Prostate gland (tissue), 2 donors: ENCODE measurements around the gene REV3L. TPM values are rescaled to one million over a fixed set of nuclear protein-coding genes. Genes with fewer than 3 reads are reported as not detected.

ENCODE experiments used
- DNase-seq: peaks from one replicate; pipeline ENCODE4 v3.0.0-alpha.2; 2019; ENCODE audit warnings: low spot score
- H3K27ac ChIP-seq, 2 donors: fragments of 200-600 bp; sonication (generic); 2 replicates each; pipeline ENCODE4 v1.5.1; 2017 to 2019
- H3K27me3 ChIP-seq: fragments of 200-600 bp; sonication (generic); replicated peaks from 2 replicates; pipeline ENCODE4 v1.5.1; 2019; ENCODE audit not compliant: insufficient read depth
- H3K36me3 ChIP-seq, 2 donors: fragments of 200-600 bp; sonication (generic); 1 replicate in 1 of 2; 2 replicates in 1 of 2; pipeline versions ENCODE4 v1.5.1 to v1.8.1; 2017 to 2019
- H3K4me1 ChIP-seq: fragments of 200-600 bp; sonication (generic); replicated peaks from 2 replicates; pipeline ENCODE4 v1.5.1; 2019
- H3K4me3 ChIP-seq, 2 donors: fragments of 200-600 bp; sonication (generic); 2 replicates each; pipeline ENCODE4 v1.5.1; 2017 to 2019
- H3K9me3 ChIP-seq: fragments of 200-600 bp; sonication (generic); 2 replicates; pipeline ENCODE4 v1.5.1; 2017
- POLR2A ChIP-seq: fragments of 450-650 bp; IDR thresholded peaks from one replicate; pipeline ENCODE4 v1.6.1; 2016; ENCODE audit warnings: antibody characterized with exemption, mild to moderate bottlenecking
- POLR2AphosphoS5 ChIP-seq: sonication (generic); formaldehyde crosslinking; IDR thresholded peaks from one replicate; pipeline ENCODE4 v1.6.1; 2017; ENCODE audit warnings: antibody characterized with exemption
- WGBS: methylation state at CpG from one replicate; pipeline ENCODE4 v1.1.5; 2018; 5-methylcytosine and 5-hydroxymethylcytosine counted together
- intact Hi-C: fragments of 100-400 bp; cut with DNase I; formaldehyde crosslinking; loops from one replicate; pipeline ENCODE4 v1.14.2; 2022
- total RNA-seq, 2 donors: library from RNA; depleted of rRNA; stranded (reverse); fragments of >200 nt; gene quantifications; one replicate each; pipeline ENCODE4 v1.1.0, GENCODE V29; 2016
- TF ChIP-seq, protein P1 (sequence below), 4 experiments: fragments of 200-600 bp in 2 of 4; fragments of 450-650 bp in 2 of 4; sonication (generic) in 2 of 4; IDR thresholded peaks; 1 replicate in 3 of 4; 2 replicates in 1 of 4; pipeline ENCODE4 v1.5.1; 2016 to 2019; ENCODE audit warnings: antibody characterized with exemption in 4 of 4, mild to moderate bottlenecking in 2 of 4, moderate library complexity in 2 of 4

The REV3L gene
- total RNA-seq, 2 donors from 2014 or later, result 20.0 to 44.2 TPM

DNA sequence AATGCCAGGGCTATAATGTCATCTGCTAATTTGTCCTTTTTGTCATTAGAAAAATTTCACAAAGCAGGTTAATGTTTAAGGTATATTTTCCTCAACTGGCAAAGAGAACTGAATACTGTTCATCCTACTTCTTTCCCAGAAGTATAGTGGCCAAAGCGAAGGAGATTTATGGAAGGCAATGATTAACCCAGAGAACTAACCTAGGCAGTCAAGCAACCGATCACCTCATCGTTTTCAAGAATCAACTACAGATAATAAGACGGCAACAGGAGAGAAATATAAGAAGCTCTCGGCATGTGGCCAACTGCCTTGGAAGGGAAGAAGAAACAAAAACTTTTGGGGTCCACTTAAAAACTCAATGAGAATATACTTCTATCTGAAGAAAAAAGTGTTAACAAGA, 38.2 kb downstream of the REV3L start:
- TF ChIP-seq POLR2A, result no peak
- TF ChIP-seq POLR2AphosphoS5, result no peak
- TF ChIP-seq, protein P1, sequence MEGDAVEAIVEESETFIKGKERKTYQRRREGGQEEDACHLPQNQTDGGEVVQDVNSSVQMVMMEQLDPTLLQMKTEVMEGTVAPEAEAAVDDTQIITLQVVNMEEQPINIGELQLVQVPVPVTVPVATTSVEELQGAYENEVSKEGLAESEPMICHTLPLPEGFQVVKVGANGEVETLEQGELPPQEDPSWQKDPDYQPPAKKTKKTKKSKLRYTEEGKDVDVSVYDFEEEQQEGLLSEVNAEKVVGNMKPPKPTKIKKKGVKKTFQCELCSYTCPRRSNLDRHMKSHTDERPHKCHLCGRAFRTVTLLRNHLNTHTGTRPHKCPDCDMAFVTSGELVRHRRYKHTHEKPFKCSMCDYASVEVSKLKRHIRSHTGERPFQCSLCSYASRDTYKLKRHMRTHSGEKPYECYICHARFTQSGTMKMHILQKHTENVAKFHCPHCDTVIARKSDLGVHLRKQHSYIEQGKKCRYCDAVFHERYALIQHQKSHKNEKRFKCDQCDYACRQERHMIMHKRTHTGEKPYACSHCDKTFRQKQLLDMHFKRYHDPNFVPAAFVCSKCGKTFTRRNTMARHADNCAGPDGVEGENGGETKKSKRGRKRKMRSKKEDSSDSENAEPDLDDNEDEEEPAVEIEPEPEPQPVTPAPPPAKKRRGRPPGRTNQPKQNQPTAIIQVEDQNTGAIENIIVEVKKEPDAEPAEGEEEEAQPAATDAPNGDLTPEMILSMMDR (IDR thresholded peaks at IDR 0.05), result no peak
- intact Hi-C loops, result no loop called here
- no peaks in the 10 kb centered on the region for H3K4me1 ChIP-seq
- no peak overlapping the region for H3K4me3 ChIP-seq
- no peak for DNase-seq
- no peaks in the 10 kb centered on the region for H3K27me3 ChIP-seq
- no peak overlapping the region for H3K27ac ChIP-seq
- WGBS, result 78% methylated on average over 5 of the region's 5 CpGs
- H3K9me3 ChIP-seq, result no peaks in the 10 kb centered on the region
- H3K36me3 ChIP-seq, result no peaks in the 10 kb centered on the region

DNA sequence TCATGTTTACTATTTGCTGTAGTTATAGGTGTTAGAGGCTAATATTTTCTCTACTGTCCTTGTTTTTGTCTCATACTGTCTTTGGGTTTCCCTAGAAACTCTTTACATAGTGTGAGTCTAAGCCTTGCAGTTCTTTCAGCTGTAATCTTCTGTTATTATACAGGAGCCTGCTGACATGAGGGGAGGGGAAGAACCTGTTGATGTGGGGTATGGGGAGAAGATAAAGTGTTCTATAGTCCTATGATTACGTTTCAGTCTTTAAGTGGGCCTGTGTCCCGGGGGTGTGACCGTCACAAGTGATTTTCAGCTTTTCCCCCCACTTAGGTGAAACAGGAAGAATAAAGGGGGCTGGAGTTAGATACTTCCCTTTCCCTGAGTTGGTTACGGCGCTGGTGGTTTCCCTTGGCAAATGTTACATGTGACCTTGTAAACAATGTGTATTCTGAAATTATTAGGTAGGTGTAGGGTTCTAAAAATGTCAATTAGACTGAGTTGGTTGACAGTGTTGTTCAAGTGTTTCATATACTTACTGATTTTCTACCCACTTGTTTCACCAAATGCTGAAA, 41.3 kb downstream of the REV3L start:
- no peaks in the 10 kb centered on the region for H3K4me1 ChIP-seq
- H3K27ac ChIP-seq, result no peak overlapping the region
- no peaks in the 10 kb centered on the region for H3K27me3 ChIP-seq
- H3K36me3 ChIP-seq, result no peaks in the 10 kb centered on the region
- no peak overlapping the region for H3K4me3 ChIP-seq
- H3K9me3 ChIP-seq, result no peaks in the 10 kb centered on the region
- TF ChIP-seq, protein P1 (IDR thresholded peaks at IDR 0.05), result no peak
- TF ChIP-seq POLR2AphosphoS5 (no peak), POLR2A (no peak)
- 67% methylated on average over 5 of the region's 5 CpGs for WGBS
- no peak for DNase-seq
- intact Hi-C loops, result no loop called here

DNA sequence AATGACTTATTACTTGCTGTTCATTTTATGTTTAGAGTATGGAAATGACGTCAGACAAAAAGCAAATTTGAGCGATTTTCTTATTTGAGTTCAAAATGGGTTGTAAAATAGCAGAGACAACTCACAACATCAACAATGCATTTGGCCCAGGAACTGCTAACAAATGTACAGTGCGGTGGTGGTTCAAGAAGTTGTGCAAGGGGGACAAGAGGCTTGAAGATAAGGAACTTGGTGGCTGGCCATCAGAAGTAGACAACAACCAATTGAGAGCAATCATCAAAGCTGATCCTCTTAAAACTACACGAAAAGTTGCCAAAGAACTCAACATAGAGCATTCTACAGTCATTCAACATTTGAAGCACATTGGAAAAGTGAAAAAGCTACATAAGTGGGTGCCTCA, 43.8 kb downstream of the REV3L start:
- Histone ChIP-seq H3K27ac (no peak overlapping the region), H3K36me3 (no peaks in the 10 kb centered on the region), H3K4me3 (no peak overlapping the region), H3K4me1 (no peaks in the 10 kb centered on the region), H3K27me3 (no peaks in the 10 kb centered on the region), H3K9me3 (no peaks in the 10 kb centered on the region)
- WGBS, result 89% methylated on average over 4 of the region's 4 CpGs
- TF ChIP-seq POLR2AphosphoS5 (no peak), POLR2A (no peak)
- TF ChIP-seq, protein P1 (IDR thresholded peaks at IDR 0.05), result no peak
- intact Hi-C loops, result no loop called here
- no peak for DNase-seq

DNA sequence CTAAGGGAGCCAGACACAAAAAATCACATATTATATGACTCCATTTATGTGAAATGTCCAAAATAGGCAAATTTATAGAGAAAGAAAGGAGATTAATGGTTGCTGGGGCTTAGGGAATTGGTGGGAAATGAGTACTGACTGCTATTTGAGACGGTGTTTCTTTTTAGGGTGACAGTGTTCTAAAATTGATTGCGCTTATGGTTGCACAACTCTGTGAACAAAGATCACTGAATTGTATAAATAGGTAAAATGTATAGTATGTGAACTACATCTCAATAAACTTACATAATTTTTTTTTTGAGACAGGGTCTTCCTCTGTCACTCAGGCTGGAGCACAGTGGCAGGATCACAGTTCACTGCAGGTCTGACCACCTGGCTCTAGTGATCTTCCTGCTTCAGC, 45.4 kb downstream of the REV3L start:
- H3K4me1 ChIP-seq, result no peaks in the 10 kb centered on the region
- no peaks in the 10 kb centered on the region for H3K9me3 ChIP-seq
- 93% methylated on average over 2 of the region's 2 CpGs for WGBS
- DNase-seq, result no peak
- H3K27me3 ChIP-seq, result no peaks in the 10 kb centered on the region
- no peak overlapping the region for H3K4me3 ChIP-seq
- no peak for TF ChIP-seq POLR2AphosphoS5
- intact Hi-C loops, result no loop called here
- no peaks in the 10 kb centered on the region for H3K36me3 ChIP-seq
- no peak overlapping the region for H3K27ac ChIP-seq

DNA sequence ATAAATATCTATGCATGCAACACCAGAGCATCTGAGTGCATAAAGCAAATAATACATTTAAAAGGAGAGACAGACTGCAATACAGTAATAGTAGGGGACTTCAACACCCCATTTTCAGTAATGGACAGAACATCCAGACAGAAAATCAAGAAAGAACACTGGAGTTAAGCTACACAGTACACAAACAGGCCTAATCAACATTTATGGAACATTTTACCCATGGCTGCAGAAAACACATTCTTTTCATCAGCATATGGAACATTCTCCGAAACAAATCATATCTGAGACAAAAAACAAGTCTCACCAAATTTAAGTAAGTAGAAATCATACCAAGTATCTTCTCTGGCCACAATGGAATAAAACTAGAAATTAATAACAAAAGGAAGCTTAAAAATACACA, 50.5 kb downstream of the REV3L start:
- no peak for DNase-seq
- intact Hi-C loops, result no loop called here
- TF ChIP-seq, protein P1 (IDR thresholded peaks at IDR 0.05), result no peak
- no peak for TF ChIP-seq POLR2A
- TF ChIP-seq POLR2AphosphoS5, result no peak
- no peak overlapping the region for H3K27ac ChIP-seq
- no peaks in the 10 kb centered on the region for H3K36me3 ChIP-seq
- no peaks in the 10 kb centered on the region for H3K27me3 ChIP-seq
- 97% methylated on average over 1 of the region's 1 CpG for WGBS
- H3K9me3 ChIP-seq, result no peaks in the 10 kb centered on the region
- no peak overlapping the region for H3K4me3 ChIP-seq
- no peaks in the 10 kb centered on the region for H3K4me1 ChIP-seq
